Measurements from ENCODE around the gene MED13. TPM values are rescaled to one million over a fixed set of nuclear protein-coding genes. Genes with fewer than 3 reads are reported as not detected.

MED13 gene
- total RNA-seq, 1 experiment from 2014 or later: 96.0 TPM

DNA sequence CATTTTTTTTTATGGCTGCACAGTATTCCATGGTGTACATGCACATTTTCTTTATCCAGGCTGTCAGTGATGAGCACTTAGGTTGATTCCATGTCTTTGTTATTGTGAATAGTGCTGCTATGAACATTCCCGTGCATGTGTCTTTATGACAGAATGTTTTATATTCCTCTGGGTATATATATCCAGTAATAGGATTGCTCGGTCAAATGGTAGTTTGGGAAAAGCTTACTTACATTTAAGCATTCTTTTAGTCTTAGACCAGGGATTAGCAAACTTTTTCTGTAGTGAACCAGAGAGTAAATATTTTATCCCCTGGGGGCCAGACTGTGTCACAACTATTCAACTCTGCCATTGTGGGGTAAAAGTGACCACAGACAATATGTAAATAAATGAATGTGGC, 40.2 kb downstream of the MED13 start:
- H4K20me1 ChIP-seq (ENCODE audit: insufficient read depth): peaks cover 8% of the 10 kb centered on the region; the same call in 1 of the 2 replicates
- no TSS peak for BruUV-seq (replicated peaks)

More for the DNA sequence above, 40.2 kb downstream of the MED13 start:
- H3K9ac ChIP-seq (ENCODE audit: low read length): no peak overlapping the region
- ATAC-seq (no peak), DNase-seq (ENCODE audit: low read depth, low spot score) (no peak)
- intact Hi-C loops (cut with micrococcal nuclease): no loop called here
- no peaks in the 10 kb centered on the region for H3K4me1 ChIP-seq (ENCODE audit: control insufficient read depth in 1 of 2, insufficient read depth in 2 of 2, low read length in 2 of 2)
- peaks cover 83% of the 10 kb centered on the region for H3K79me2 ChIP-seq (ENCODE audit: insufficient read depth, low read length)
- H3K36me3 ChIP-seq (ENCODE audit: control insufficient read depth in 1 of 2, insufficient read depth in 2 of 2, low read length in 2 of 2): peaks cover 48 to 62% of the 10 kb centered on the region in 2 experiments
- no peak overlapping the region for H3K4me2 ChIP-seq (ENCODE audit: low read length)
- no peak overlapping the region for H2AFZ ChIP-seq (ENCODE audit: low read depth, low read length, poor library complexity, severe bottlenecking)
- no peaks in the 10 kb centered on the region for H3K9me2 ChIP-seq (ENCODE audit: insufficient read depth)
- ChIA-PET POLR2A (no interaction called here), RAD21 (ENCODE audit: low non-redundant PET in 1 of 2, low total read pairs in 2 of 2, uncharacterized antibody in 2 of 2, unreplicated experiment in 2 of 2) (no interaction called here), CTCF (no interaction called here)
- no peaks in the 10 kb centered on the region for H3K9me3 ChIP-seq (ENCODE audit: control insufficient read depth in 1 of 2, insufficient read depth in 1 of 2, low read depth in 1 of 2, low read length in 2 of 2)
- no peak overlapping the region for H3K27ac ChIP-seq (ENCODE audit: low read depth, low read length)
- no peak overlapping the region for H3K4me3 ChIP-seq (replicated peaks in 1 of 2; ENCODE audit: low read depth in 1 of 2, low read length in 2 of 2)
- no peaks in the 10 kb centered on the region for H3K27me3 ChIP-seq (ENCODE audit: insufficient read depth, low read length)
- TF ChIP-seq TCF7L2 (IDR thresholded peaks at IDR 0.05; ENCODE audit: borderline replicate concordance, extremely low read depth, insufficient read depth, insufficient read length) (no peak), POLR2A (IDR thresholded peaks at IDR 0.05; ENCODE audit: borderline replicate concordance, extremely low read depth, insufficient read depth, insufficient read length) (no peak), ZNF274 (IDR thresholded peaks at IDR 0.05; ENCODE audit: low read depth, low read length) (no peak), EZH2phosphoT487 (IDR thresholded peaks at IDR 0.05; ENCODE audit: borderline replicate concordance) (no peak), YY1 (IDR thresholded peaks at IDR 0.05; ENCODE audit: extremely low read depth, insufficient replicate concordance, low read depth, low read length) (no peak), JUND (IDR thresholded peaks at IDR 0.05) (0 out of 2 replicates have a peak, but pooled peaks have one; percentile 15), POLR2AphosphoS5 (IDR thresholded peaks at IDR 0.05; ENCODE audit: low read depth, low read length) (no peak)
- TF ChIP-seq, protein P1, sequence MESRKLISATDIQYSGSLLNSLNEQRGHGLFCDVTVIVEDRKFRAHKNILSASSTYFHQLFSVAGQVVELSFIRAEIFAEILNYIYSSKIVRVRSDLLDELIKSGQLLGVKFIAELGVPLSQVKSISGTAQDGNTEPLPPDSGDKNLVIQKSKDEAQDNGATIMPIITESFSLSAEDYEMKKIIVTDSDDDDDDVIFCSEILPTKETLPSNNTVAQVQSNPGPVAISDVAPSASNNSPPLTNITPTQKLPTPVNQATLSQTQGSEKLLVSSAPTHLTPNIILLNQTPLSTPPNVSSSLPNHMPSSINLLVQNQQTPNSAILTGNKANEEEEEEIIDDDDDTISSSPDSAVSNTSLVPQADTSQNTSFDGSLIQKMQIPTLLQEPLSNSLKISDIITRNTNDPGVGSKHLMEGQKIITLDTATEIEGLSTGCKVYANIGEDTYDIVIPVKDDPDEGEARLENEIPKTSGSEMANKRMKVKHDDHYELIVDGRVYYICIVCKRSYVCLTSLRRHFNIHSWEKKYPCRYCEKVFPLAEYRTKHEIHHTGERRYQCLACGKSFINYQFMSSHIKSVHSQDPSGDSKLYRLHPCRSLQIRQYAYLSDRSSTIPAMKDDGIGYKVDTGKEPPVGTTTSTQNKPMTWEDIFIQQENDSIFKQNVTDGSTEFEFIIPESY (IDR thresholded peaks at IDR 0.05; ENCODE audit: extremely low read depth, insufficient replicate concordance, low read length): no peak
- TF ChIP-seq, protein P2, sequence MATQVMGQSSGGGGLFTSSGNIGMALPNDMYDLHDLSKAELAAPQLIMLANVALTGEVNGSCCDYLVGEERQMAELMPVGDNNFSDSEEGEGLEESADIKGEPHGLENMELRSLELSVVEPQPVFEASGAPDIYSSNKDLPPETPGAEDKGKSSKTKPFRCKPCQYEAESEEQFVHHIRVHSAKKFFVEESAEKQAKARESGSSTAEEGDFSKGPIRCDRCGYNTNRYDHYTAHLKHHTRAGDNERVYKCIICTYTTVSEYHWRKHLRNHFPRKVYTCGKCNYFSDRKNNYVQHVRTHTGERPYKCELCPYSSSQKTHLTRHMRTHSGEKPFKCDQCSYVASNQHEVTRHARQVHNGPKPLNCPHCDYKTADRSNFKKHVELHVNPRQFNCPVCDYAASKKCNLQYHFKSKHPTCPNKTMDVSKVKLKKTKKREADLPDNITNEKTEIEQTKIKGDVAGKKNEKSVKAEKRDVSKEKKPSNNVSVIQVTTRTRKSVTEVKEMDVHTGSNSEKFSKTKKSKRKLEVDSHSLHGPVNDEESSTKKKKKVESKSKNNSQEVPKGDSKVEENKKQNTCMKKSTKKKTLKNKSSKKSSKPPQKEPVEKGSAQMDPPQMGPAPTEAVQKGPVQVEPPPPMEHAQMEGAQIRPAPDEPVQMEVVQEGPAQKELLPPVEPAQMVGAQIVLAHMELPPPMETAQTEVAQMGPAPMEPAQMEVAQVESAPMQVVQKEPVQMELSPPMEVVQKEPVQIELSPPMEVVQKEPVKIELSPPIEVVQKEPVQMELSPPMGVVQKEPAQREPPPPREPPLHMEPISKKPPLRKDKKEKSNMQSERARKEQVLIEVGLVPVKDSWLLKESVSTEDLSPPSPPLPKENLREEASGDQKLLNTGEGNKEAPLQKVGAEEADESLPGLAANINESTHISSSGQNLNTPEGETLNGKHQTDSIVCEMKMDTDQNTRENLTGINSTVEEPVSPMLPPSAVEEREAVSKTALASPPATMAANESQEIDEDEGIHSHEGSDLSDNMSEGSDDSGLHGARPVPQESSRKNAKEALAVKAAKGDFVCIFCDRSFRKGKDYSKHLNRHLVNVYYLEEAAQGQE (IDR thresholded peaks at IDR 0.05; ENCODE audit: low read depth): no peak

Measured in HCT116 (cell line).